Activated T-cell treated with anti-CD3 and anti-CD28 coated beads, Interleukin-2, amount 50 U/mL, for 24 hours (primary cell): ENCODE results near the gene CELA1.
A peak's percentile ranks its signal among the peaks of the same experiment; 100 is the strongest.

Source experiments
- DNase-seq: peaks from one replicate; pipeline ENCODE4 v3.0.0-alpha.2; 2020
- H3K27ac Mint-ChIP-seq: 2 replicates; pipeline ENCODE4 v1.8.0; 2020; ENCODE audit warnings: mild to moderate bottlenecking, mixed read lengths
- H3K27me3 Mint-ChIP-seq: 2 replicates; pipeline ENCODE4 v1.8.0; 2020; ENCODE audit warnings: mixed read lengths
- H3K36me3 Mint-ChIP-seq: 2 replicates; pipeline ENCODE4 v1.8.0; 2020; ENCODE audit warnings: low read depth, mixed read lengths
- H3K4me1 Mint-ChIP-seq: 2 replicates; pipeline ENCODE4 v1.8.0; 2020; ENCODE audit warnings: low read depth, mixed read lengths
- H3K4me3 Mint-ChIP-seq: 2 replicates; pipeline ENCODE4 v1.8.0; 2020; ENCODE audit warnings: mild to moderate bottlenecking, moderate library complexity, mixed read lengths
- H3K9me3 Mint-ChIP-seq: 2 replicates; pipeline ENCODE4 v1.8.0; 2020; ENCODE audit warnings: mixed read lengths

The CELA1 gene

GRCh38 chr12:51285843-51286242, 60.6 kb downstream of the CELA1 start:
- Mint-ChIP-seq H3K27ac (peak overlapping the region; percentile 66), H3K4me1 (peaks cover 7% of the 10 kb centered on the region), H3K27me3 (no peaks in the 10 kb centered on the region), H3K9me3 (no peaks in the 10 kb centered on the region), H3K36me3 (peaks cover 59% of the 10 kb centered on the region), H3K4me3 (no peak overlapping the region)
- DNase-seq, result no peak

DNA sequence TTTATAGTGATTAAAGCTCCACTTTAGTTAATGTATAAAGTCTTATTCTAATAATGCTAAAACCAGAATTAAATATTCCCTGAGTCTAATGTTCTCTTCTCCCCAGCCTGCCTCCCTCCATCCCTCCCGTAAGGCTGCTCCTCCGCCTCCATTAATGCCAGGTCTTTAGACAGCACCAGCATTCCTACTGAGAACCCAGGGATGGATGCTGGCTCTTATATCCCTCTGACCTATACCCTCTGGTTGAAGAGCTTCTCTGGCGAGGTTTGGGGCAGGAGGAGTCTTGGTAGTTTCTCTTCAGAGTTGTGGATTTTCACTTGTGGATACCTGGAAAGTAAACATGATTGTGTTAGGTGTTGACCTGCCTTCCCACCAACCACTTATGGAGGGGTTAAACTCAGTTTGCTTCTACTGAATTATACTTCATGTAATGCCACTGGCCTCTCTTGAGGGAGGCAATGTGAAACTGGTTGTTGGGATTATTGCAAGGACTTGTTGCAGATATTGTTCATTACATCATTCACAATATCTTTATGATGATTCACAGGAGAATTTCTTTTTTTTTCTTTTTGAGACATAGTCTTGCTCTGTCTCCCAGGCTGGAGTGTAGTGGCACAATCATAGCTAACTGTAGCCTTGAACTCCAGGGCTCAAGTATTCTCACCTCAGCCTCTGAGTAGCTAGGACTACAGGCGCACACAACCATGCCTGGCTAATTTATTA, 65.1 kb downstream of the CELA1 start:
- Mint-ChIP-seq H3K27ac (peak overlapping the region; percentile 39), H3K4me1 (peaks cover 5% of the 10 kb centered on the region), H3K27me3 (no peaks in the 10 kb centered on the region), H3K4me3 (no peak overlapping the region), H3K9me3 (no peaks in the 10 kb centered on the region), H3K36me3 (peaks cover 40% of the 10 kb centered on the region)
- no peak for DNase-seq
